B cell (primary cell): ENCODE data around the gene ARL3.

Experiments
- EZH2 ChIP-seq: IDR thresholded peaks from 2 replicates; pipeline ENCODE4 v1.6.1; 2012; ENCODE audit warnings: borderline replicate concordance, low read depth, mild to moderate bottlenecking, moderate library complexity, low read length; ENCODE audit not compliant: insufficient read depth, poor library complexity, severe bottlenecking
- TF ChIP-seq, protein P1 (sequence below): fragments of 200-600 bp; IDR thresholded peaks from one replicate; pipeline ENCODE4 v1.8.0; 2022; ENCODE audit warnings: antibody characterized with exemption, mild to moderate bottlenecking

DNA sequence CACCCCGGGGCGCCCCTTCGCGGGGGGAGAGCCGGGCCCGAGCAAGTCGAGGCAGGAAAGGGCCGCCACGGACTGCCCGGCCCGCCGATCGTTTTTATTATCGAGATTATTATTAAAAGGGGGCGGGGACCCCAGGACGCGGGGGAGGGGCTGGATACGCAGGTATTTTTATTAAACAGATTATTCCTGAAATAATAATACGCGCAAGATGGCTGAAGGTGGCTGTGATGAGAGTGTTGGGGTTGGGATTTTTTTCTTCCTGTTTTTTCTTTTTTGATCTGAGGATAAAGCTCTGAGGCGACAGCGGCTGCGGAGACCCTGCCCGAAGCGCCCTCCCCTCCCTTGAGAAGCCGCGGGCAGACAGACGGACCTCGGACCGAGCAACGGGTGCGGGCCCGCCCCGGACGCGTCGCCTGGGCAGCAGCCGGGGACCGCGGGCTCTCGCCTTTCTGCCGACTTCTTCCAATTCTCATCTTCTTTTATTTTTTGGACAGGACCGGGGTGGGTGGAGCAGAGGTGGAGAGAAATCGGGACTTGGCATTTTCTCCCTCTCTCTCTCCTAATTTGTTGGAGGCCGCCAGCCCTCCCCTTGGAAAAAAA is 71.4 kb downstream of the ARL3 start:
- TF ChIP-seq, protein P1, sequence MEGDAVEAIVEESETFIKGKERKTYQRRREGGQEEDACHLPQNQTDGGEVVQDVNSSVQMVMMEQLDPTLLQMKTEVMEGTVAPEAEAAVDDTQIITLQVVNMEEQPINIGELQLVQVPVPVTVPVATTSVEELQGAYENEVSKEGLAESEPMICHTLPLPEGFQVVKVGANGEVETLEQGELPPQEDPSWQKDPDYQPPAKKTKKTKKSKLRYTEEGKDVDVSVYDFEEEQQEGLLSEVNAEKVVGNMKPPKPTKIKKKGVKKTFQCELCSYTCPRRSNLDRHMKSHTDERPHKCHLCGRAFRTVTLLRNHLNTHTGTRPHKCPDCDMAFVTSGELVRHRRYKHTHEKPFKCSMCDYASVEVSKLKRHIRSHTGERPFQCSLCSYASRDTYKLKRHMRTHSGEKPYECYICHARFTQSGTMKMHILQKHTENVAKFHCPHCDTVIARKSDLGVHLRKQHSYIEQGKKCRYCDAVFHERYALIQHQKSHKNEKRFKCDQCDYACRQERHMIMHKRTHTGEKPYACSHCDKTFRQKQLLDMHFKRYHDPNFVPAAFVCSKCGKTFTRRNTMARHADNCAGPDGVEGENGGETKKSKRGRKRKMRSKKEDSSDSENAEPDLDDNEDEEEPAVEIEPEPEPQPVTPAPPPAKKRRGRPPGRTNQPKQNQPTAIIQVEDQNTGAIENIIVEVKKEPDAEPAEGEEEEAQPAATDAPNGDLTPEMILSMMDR: no peak
- no peak for TF ChIP-seq EZH2
